IMR-90 (cell line): ENCODE results near the gene FKRP. TPM values are rescaled to one million over a fixed set of nuclear protein-coding genes. Genes with fewer than 3 reads are reported as not detected.

Source experiments
- ATAC-seq: fragments of 200-7000 bp; cut with Tn5 transposase; 2 replicates; pipeline ENCODE4 v1.9.1; 2020; ENCODE audit warnings: low read depth, mild to moderate bottlenecking, moderate library complexity
- BruUV-seq: library from RNA; stranded (reverse); fragments of 400-500 nt; replicated peaks from 2 replicates; lab custom pipeline; 2021; lab: Mats Ljungman, UMichigan
- CTCF ChIA-PET: fragments of 300-600 bp; formaldehyde crosslinking; extraction: SDS; loops from one replicate; lab custom pipeline; 2021; ENCODE audit warnings: antibody characterized with exemption; lab: Yijun Ruan, JAX
- POLR2A ChIA-PET: fragments of 300-600 bp; sonication (Branson Sonifier 250); formaldehyde crosslinking; loops from one replicate; lab custom pipeline; 2022; ENCODE audit warnings: antibody characterized with exemption; ENCODE audit not compliant: unreplicated experiment; lab: Charles Lee
- DNase-seq: peaks from one replicate; pipeline ENCODE4 v3.0.0; 2013
- H2AFZ ChIP-seq: replicated peaks from 2 replicates; pipeline ENCODE3; 2013; ENCODE audit warnings: low read length, mild to moderate bottlenecking; ENCODE audit not compliant: poor library complexity
- H2AK5ac ChIP-seq: 2 replicates; pipeline ENCODE4 v1.6.1; 2013; ENCODE audit warnings: low read depth, low read length, inconsistent platforms
- H2AK9ac ChIP-seq: replicated peaks from 2 replicates; pipeline ENCODE3; 2013; ENCODE audit warnings: mild to moderate bottlenecking, low read depth, low read length, moderate library complexity; ENCODE audit not compliant: poor library complexity
- H2BK120ac ChIP-seq: 2 replicates; pipeline ENCODE4 v1.6.1; 2013; ENCODE audit warnings: low read depth, low read length, inconsistent platforms
- H2BK15ac ChIP-seq: 3 replicates; pipeline ENCODE4 v1.6.1; 2013; ENCODE audit warnings: low read depth, low read length, inconsistent platforms
- H2BK20ac ChIP-seq: 2 replicates; pipeline ENCODE4 v1.6.1; 2013; ENCODE audit warnings: low read depth, mild to moderate bottlenecking, inconsistent platforms, low read length, moderate library complexity
- H2BK5ac ChIP-seq: 2 replicates; pipeline ENCODE4 v1.6.1; 2013; ENCODE audit warnings: mild to moderate bottlenecking, low read depth, low read length, inconsistent platforms; ENCODE audit not compliant: poor library complexity, severe bottlenecking
- H3K14ac ChIP-seq: replicated peaks from 2 replicates; pipeline ENCODE4 v1.6.1; 2013; ENCODE audit warnings: low read depth, low read length, inconsistent platforms
- H3K18ac ChIP-seq: 2 replicates; pipeline ENCODE4 v1.6.1; 2013; ENCODE audit warnings: low read depth, low read length, control low read depth
- H3K23ac ChIP-seq: 2 replicates; pipeline ENCODE4 v1.6.1; 2013; ENCODE audit warnings: low read depth, low read length, inconsistent platforms
- H3K27ac ChIP-seq: 2 replicates; pipeline ENCODE4 v1.5.1; 2013; ENCODE audit warnings: mild to moderate bottlenecking, control low read depth, low read length; ENCODE audit not compliant: insufficient read depth
- H3K27me3 ChIP-seq: 2 replicates; pipeline ENCODE4 v1.6.1; 2013; ENCODE audit warnings: low read length; ENCODE audit not compliant: control insufficient read depth, insufficient read depth
- H3K36me3 ChIP-seq: 2 replicates; pipeline ENCODE4 v1.6.1; 2013; ENCODE audit warnings: low read length, mixed read lengths; ENCODE audit not compliant: control insufficient read depth, insufficient read depth
- H3K4ac ChIP-seq: 2 replicates; pipeline ENCODE4 v1.6.1; 2013; ENCODE audit warnings: low read depth, low read length, inconsistent platforms
- H3K4me1 ChIP-seq: 2 replicates; pipeline ENCODE4 v1.6.1; 2013; ENCODE audit warnings: low read length, mixed read lengths; ENCODE audit not compliant: control insufficient read depth, insufficient read depth
- H3K4me2 ChIP-seq: 2 replicates; pipeline ENCODE4 v1.6.1; 2013; ENCODE audit warnings: low read depth, mild to moderate bottlenecking, control low read depth, low read length, moderate library complexity
- H3K4me3 ChIP-seq: 2 replicates; pipeline ENCODE4 v1.5.1; 2013; ENCODE audit warnings: low read depth, mild to moderate bottlenecking, control low read depth, low read length, moderate library complexity; ENCODE audit not compliant: insufficient read depth
- H3K56ac ChIP-seq: 2 replicates; pipeline ENCODE4 v1.6.1; 2013; ENCODE audit warnings: low read length, inconsistent platforms; ENCODE audit not compliant: insufficient read depth; ENCODE audit errors: extremely low read depth
- H3K79me1 ChIP-seq, 2 experiments: 2 replicates each; pipeline ENCODE4 v1.6.1; 2013; ENCODE audit warnings: low read length in 2 of 2, inconsistent platforms in 1 of 2, low read depth in 1 of 2
- H3K9ac ChIP-seq: 2 replicates; pipeline ENCODE4 v1.6.1; 2013; ENCODE audit warnings: low read depth, low read length, control low read depth
- H3K9me1 ChIP-seq: 2 replicates; pipeline ENCODE4 v1.6.1; 2013; ENCODE audit warnings: low read length, inconsistent platforms; ENCODE audit not compliant: insufficient read depth
- H3K9me3 ChIP-seq: 2 replicates; pipeline ENCODE4 v1.6.1; 2013; ENCODE audit warnings: low read length; ENCODE audit not compliant: control insufficient read depth, insufficient read depth
- H4K20me1 ChIP-seq: 2 replicates; pipeline ENCODE4 v1.6.1; 2013; ENCODE audit warnings: low read length, inconsistent platforms; ENCODE audit not compliant: insufficient read depth
- H4K5ac ChIP-seq: 2 replicates; pipeline ENCODE4 v1.6.1; 2013; ENCODE audit warnings: mild to moderate bottlenecking, low read depth, low read length, control low read depth
- H4K8ac ChIP-seq, 2 experiments: 2 replicates each; pipeline ENCODE4 v1.6.1; 2013; ENCODE audit warnings: low read depth in 2 of 2, low read length in 2 of 2, control low read depth in 1 of 2, inconsistent platforms in 1 of 2
- H4K91ac ChIP-seq: 2 replicates; pipeline ENCODE4 v1.6.1; 2013; ENCODE audit warnings: low read depth, low read length, inconsistent platforms; ENCODE audit not compliant: insufficient read depth
- BHLHE40 ChIP-seq: fragments of 150-350 bp; IDR thresholded peaks from 2 replicates; pipeline ENCODE4 v1.6.1; 2016; ENCODE audit warnings: mild to moderate bottlenecking, low read depth, low read length
- CEBPB ChIP-seq: IDR thresholded peaks from 2 replicates; pipeline ENCODE4 v1.6.1; 2012; ENCODE audit warnings: low read depth, low read length, improper control_type of control experiment
- ELK1 ChIP-seq: fragments of 150-350 bp; IDR thresholded peaks from 2 replicates; pipeline ENCODE4 v1.6.1; 2016; ENCODE audit warnings: low read depth, mild to moderate bottlenecking, low read length, moderate library complexity, borderline replicate concordance
- FOS ChIP-seq: fragments of 150-350 bp; IDR thresholded peaks from 2 replicates; pipeline ENCODE4 v1.6.1; 2016; ENCODE audit warnings: low read depth, low read length
- MAFK ChIP-seq: IDR thresholded peaks from 2 replicates; pipeline ENCODE4 v1.6.1; 2012; ENCODE audit warnings: low read depth, low read length, improper control_type of control experiment
- MAZ ChIP-seq: IDR thresholded peaks from 2 replicates; pipeline ENCODE4 v1.6.1; 2012; ENCODE audit warnings: low read depth, mild to moderate bottlenecking, low read length, improper control_type of control experiment, moderate library complexity, borderline replicate concordance
- MXI1 ChIP-seq: IDR thresholded peaks from 2 replicates; pipeline ENCODE4 v1.6.1; 2012; ENCODE audit warnings: low read depth, mild to moderate bottlenecking, low read length, moderate library complexity, borderline replicate concordance
- NFE2L2 ChIP-seq: fragments of 150-350 bp; IDR thresholded peaks from 2 replicates; pipeline ENCODE4 v1.6.1; 2016; ENCODE audit warnings: low read depth, mild to moderate bottlenecking, low read length
- POLR2A ChIP-seq: IDR thresholded peaks from 2 replicates; pipeline ENCODE4 v1.6.1; 2012; ENCODE audit warnings: mild to moderate bottlenecking, low read depth, low read length
- RAD21 ChIP-seq: IDR thresholded peaks from 2 replicates; pipeline ENCODE4 v1.6.1; 2012; ENCODE audit warnings: low read length, improper control_type of control experiment
- RCOR1 ChIP-seq: IDR thresholded peaks from 2 replicates; pipeline ENCODE4 v1.6.1; 2012; ENCODE audit warnings: mild to moderate bottlenecking, low read length, improper control_type of control experiment; ENCODE audit not compliant: insufficient replicate concordance
- RFX5 ChIP-seq: IDR thresholded peaks from 2 replicates; pipeline ENCODE4 v1.8.0; 2012; ENCODE audit warnings: low read depth, mild to moderate bottlenecking, low read length, moderate library complexity
- USF2 ChIP-seq: fragments of 150-350 bp; IDR thresholded peaks from 2 replicates; pipeline ENCODE4 v1.6.1; 2017; ENCODE audit warnings: mild to moderate bottlenecking, antibody characterized with exemption, low read length, low read depth
- WGBS, 2 experiments: methylation state at CpG; one replicate each; pipeline versions ENCODE4 v1.1.5 to v1.1.7; 2013; ENCODE audit warnings: missing lambda C conversion rate in 2 of 2; ENCODE audit not compliant: insufficient read length in 1 of 2; ENCODE audit errors: extremely low coverage in 2 of 2; 5-methylcytosine and 5-hydroxymethylcytosine counted together
- dilution Hi-C: fragments of 300-500 bp; cut with HindIII; formaldehyde crosslinking; loops from one replicate; pipeline ENCODE4 v1.14.3; 2018; ENCODE audit warnings: low sequenced_read_pairs; ENCODE audit not compliant: unreplicated experiment
- in situ Hi-C: fragments of 300-500 bp; cut with MboI; formaldehyde crosslinking; loops from 3 replicates; pipeline ENCODE4 v1.14.3; 2019; ENCODE audit warnings: low sequenced_read_pairs, inconsistent platforms, mixed read lengths
- intact Hi-C: fragments of 100-400 bp; cut with micrococcal nuclease; formaldehyde crosslinking; loops from 2 replicates; pipeline ENCODE4 v1.10.0; 2022
- polyA plus RNA-seq, 3 experiments: library from polyadenylated mRNA; depleted of rRNA; stranded (reverse); fragments of >200 nt; gene quantifications; 2 replicates each; pipeline ENCODE4 v1.2.3, GENCODE V29; 2012; ENCODE audit warnings: low replicate concordance in 1 of 3
- total RNA-seq: library from RNA; depleted of rRNA; stranded (reverse); fragments of >200 nt; gene quantifications from 2 replicates; pipeline ENCODE4 v1.2.3, GENCODE V29; 2012

FKRP gene
- total and polyA plus RNA-seq, 2 of the 4 experiments (the other 2 are of a cell fraction): 6.1 to 25.3 TPM

DNA sequence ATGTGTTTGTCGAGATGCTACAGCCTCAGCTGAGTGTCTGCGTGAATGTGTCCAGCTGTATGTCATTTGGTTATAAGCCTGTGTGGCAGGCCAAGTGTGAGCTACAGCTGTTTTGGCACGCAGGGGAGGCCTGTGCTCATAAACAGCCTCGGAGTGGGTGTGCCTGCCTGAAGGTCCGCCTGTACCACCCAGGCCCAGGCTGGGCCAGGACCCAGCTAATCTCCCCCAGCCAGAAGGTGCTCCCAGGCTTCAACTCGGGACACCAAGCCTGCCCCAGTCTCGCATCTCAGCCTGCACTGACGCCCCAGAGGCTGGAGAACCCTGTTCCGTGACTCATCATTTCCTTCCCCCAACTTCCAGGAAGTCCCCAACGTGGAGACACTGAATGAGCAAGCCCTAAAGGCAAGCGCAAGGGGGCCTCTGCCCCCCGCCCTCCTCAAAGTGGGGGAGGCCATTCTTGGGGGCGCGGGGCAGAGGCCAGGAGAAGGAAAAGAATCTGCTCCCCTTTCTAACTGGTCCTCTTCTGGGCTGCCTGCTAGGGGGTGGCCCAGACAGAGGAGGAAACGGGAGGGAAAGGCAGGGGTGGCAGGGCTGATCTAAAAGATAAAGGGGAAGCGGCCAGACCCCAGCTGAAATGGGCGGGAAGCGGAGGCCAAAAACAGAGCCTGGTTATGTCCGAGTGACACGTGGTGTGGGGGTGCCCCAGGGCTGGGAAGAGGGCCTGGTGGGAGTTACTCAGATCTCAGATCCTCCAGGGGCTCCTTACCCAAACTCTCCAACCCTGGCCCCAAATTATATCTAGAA is 40.6 kb downstream of the FKRP start:
- Histone ChIP-seq H3K18ac (peak overlapping the region; percentile 76), H4K8ac (peak overlapping the region; percentile 4 to 89), H3K79me1 (peaks cover 18 to 55% of the 10 kb centered on the region in 2 experiments; a peak in 3 of 4 replicates), H3K9me3 (no peaks in the 10 kb centered on the region), H2AK9ac (peak overlapping the region; percentile 100), H2BK15ac (peak overlapping the region; percentile 4; the same call in 1 of the 3 replicates), H4K5ac (peak overlapping the region; percentile 66), H3K9ac (peak overlapping the region; percentile 99), H2AFZ (peak overlapping the region; percentile 48), H3K36me3 (peaks cover 37% of the 10 kb centered on the region), H4K91ac (peak overlapping the region; percentile 73), H3K4me2 (peak overlapping the region; percentile 82), H4K20me1 (peaks cover 58% of the 10 kb centered on the region), H3K4ac (peak overlapping the region; percentile 87), H2BK120ac (peak overlapping the region; percentile 66), H3K14ac (peak overlapping the region; percentile 90), H3K4me3 (peak overlapping the region; percentile 97), H3K4me1 (peaks cover 11% of the 10 kb centered on the region), H3K27ac (peak overlapping the region; percentile 84), H2AK5ac (peak overlapping the region; percentile 75), H3K27me3 (no peaks in the 10 kb centered on the region), H2BK5ac (peak overlapping the region; percentile 73), H3K23ac (peak overlapping the region; percentile 96), H2BK20ac (peak overlapping the region; percentile 51), H3K56ac (peak overlapping the region; percentile 98), H3K9me1 (peaks cover 7% of the 10 kb centered on the region; the same call in 1 of the 2 replicates)
- no TSS peak for BruUV-seq
- in situ Hi-C loops: loop anchor here (10.0 kb wide), 1 partner anchor 58 kb away; no protein-coding TSS in a partner anchor
- dilution Hi-C loops: no loop called here
- 0% methylated on average over 7 of the region's 20 CpGs; no CpG with 5 or more reads in 1 of the 2 experiments for WGBS, 2 experiments
- TF ChIP-seq MXI1 (peak; percentile 90), RAD21 (no peak; the same call in 1 of the 2 replicates), FOS (peak; percentile 75; the same call in 1 of the 2 replicates), ELK1 (no peak), RCOR1 (no peak), CEBPB (no peak), NFE2L2 (peak; percentile 87), MAZ (peak; percentile 58; the same call in 1 of the 2 replicates), POLR2A (no peak), USF2 (no peak), MAFK (no peak), BHLHE40 (peak; percentile 33; the same call in 1 of the 2 replicates), RFX5 (no peak)
- peak; percentile 13 for ATAC-seq
- peak; percentile 83 for DNase-seq
- intact Hi-C loops: no loop called here
- ChIA-PET POLR2A (interaction anchor here (1.0 kb wide), 1 partner anchor 64 kb away, joined by 3 read pairs; the partner anchor contains the start of gene AP2S1), CTCF (interaction anchor here (0.6 to 1.1 kb wide), 2 partner anchors 45 to 303 kb away, joined by 3 to 4 read pairs; no protein-coding TSS in a partner anchor)
